ENCODE data around the gene VMP1. TPM values are rescaled to one million over a fixed set of nuclear protein-coding genes. Genes with fewer than 3 reads are reported as not detected.
A peak's percentile ranks its signal among the peaks of the same experiment; 100 is the strongest.

VMP1 gene
- total RNA-seq, 2 donors from 2014 or later: 175 to 203 TPM

- no peaks in the 10 kb centered on the region for H3K27me3 ChIP-seq (replicated peaks; ENCODE audit: insufficient read depth)
- no peaks in the 10 kb centered on the region for H3K9me3 ChIP-seq
- H3K27ac ChIP-seq: no peak overlapping the region
- DNase-seq (ENCODE audit: low spot score): no peak
- H3K4me1 ChIP-seq (replicated peaks): no peaks in the 10 kb centered on the region
- H3K4me3 ChIP-seq: no peak overlapping the region
- intact Hi-C loops (cut with DNase I): no loop called here
- TF ChIP-seq, protein P1, sequence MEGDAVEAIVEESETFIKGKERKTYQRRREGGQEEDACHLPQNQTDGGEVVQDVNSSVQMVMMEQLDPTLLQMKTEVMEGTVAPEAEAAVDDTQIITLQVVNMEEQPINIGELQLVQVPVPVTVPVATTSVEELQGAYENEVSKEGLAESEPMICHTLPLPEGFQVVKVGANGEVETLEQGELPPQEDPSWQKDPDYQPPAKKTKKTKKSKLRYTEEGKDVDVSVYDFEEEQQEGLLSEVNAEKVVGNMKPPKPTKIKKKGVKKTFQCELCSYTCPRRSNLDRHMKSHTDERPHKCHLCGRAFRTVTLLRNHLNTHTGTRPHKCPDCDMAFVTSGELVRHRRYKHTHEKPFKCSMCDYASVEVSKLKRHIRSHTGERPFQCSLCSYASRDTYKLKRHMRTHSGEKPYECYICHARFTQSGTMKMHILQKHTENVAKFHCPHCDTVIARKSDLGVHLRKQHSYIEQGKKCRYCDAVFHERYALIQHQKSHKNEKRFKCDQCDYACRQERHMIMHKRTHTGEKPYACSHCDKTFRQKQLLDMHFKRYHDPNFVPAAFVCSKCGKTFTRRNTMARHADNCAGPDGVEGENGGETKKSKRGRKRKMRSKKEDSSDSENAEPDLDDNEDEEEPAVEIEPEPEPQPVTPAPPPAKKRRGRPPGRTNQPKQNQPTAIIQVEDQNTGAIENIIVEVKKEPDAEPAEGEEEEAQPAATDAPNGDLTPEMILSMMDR (IDR thresholded peaks at IDR 0.05): no peak
- no peak for TF ChIP-seq POLR2AphosphoS5 (IDR thresholded peaks at IDR 0.05)
- TF ChIP-seq POLR2A (IDR thresholded peaks at IDR 0.05): no peak
- peaks cover 3 to 10% of the 10 kb centered on the region in 2 donors for H3K36me3 ChIP-seq
- WGBS: 77% methylated on average over 1 of the region's 1 CpG
Measured at GRCh38 chr17:59669944-59670343, 37.5 kb upstream of the VMP1 start.

DNA sequence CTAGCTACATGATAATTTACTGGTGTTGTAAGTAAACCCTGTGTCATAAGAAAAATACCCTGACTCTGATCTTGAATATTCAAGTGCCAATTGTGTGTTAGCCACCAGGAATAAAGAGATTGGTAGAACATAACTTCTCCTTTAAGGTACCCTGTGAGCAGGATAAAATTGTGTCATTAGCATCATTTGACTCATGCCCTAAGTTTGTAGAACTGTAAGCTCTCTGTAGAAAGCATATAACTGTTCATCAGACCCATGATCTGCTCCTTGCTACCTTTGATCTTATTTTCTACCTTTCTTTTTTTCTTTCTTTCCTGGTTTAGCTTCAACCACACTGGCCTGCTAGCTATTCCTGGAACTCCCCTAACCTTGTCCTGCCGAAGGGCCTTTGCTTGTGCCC is 36.1 kb upstream of the VMP1 start:
- Histone ChIP-seq H3K27me3 (replicated peaks; ENCODE audit: insufficient read depth) (no peaks in the 10 kb centered on the region), H3K27ac (no peak overlapping the region), H3K4me3 (no peak overlapping the region), H3K4me1 (replicated peaks) (no peaks in the 10 kb centered on the region), H3K9me3 (no peaks in the 10 kb centered on the region), H3K36me3 (peaks cover 0 to 4% of the 10 kb centered on the region in 2 donors)
- 94% methylated on average over 1 of the region's 1 CpG for WGBS
- DNase-seq (ENCODE audit: low spot score): no peak
- intact Hi-C loops (cut with DNase I): no loop called here
- TF ChIP-seq, protein P1 (IDR thresholded peaks at IDR 0.05): no peak
- TF ChIP-seq POLR2A (IDR thresholded peaks at IDR 0.05): no peak
- no peak for TF ChIP-seq POLR2AphosphoS5 (IDR thresholded peaks at IDR 0.05)

DNA sequence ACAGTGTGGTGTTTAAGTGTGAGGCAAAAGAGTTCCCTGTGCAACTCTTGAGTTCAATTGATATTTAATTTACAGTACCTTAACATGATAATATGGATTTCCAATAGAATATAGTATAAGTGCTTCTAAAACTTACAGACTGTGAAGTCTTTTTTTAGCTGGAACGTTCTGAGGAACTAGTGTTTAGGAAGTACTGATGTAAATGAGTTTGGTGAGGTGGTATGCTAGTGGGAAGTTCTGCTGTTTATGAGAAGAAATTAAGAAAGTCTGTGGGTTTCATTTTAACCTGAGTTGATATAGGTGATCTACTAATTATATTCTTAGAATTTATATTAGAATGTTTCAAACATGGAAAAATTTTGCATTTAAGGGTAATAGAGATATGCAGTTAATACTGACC is 32.2 kb upstream of the VMP1 start:
- H3K4me3 ChIP-seq: no peak overlapping the region
- H3K27me3 ChIP-seq (replicated peaks; ENCODE audit: insufficient read depth): no peaks in the 10 kb centered on the region
- DNase-seq (ENCODE audit: low spot score): no peak
- H3K4me1 ChIP-seq (replicated peaks): no peaks in the 10 kb centered on the region
- H3K27ac ChIP-seq: no peak overlapping the region
- TF ChIP-seq POLR2AphosphoS5 (IDR thresholded peaks at IDR 0.05): no peak
- no peak for TF ChIP-seq POLR2A (IDR thresholded peaks at IDR 0.05)
- TF ChIP-seq, protein P1 (IDR thresholded peaks at IDR 0.05): no peak
- intact Hi-C loops (cut with DNase I): no loop called here
- no peaks in the 10 kb centered on the region for H3K36me3 ChIP-seq
- WGBS: 73% methylated on average over 1 of the region's 1 CpG
- H3K9me3 ChIP-seq: no peaks in the 10 kb centered on the region

DNA sequence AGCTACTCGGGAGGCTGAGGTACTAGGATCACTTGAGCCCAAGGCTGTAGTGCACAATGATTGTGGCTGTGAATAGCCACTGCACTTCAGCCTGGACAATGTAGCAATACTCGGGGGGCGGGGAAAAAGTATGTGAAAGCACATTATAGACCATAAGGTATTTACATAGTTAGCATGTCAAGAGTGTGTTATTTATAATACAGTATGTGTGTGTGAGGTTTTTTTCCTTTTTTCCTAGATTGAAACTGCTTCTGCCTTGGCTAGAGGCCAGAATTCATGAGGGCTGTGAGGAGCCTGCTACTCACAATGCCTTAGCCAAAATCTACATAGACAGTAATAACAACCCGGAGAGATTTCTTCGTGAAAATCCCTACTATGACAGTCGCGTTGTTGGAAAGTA is 30.7 kb upstream of the VMP1 start:
- Histone ChIP-seq H3K4me1 (replicated peaks) (no peaks in the 10 kb centered on the region), H3K27ac (no peak overlapping the region), H3K9me3 (no peaks in the 10 kb centered on the region), H3K36me3 (peaks cover 3 to 7% of the 10 kb centered on the region in 2 donors), H3K27me3 (replicated peaks; ENCODE audit: insufficient read depth) (no peaks in the 10 kb centered on the region), H3K4me3 (no peak overlapping the region)
- TF ChIP-seq POLR2A (IDR thresholded peaks at IDR 0.05): no peak
- TF ChIP-seq POLR2AphosphoS5 (IDR thresholded peaks at IDR 0.05): no peak
- TF ChIP-seq, protein P1 (IDR thresholded peaks at IDR 0.05): no peak
- DNase-seq (ENCODE audit: low spot score): no peak
- intact Hi-C loops (cut with DNase I): no loop called here
- WGBS: 80% methylated on average over 7 of the region's 7 CpGs

- Histone ChIP-seq H3K27me3 (replicated peaks; ENCODE audit: insufficient read depth) (no peaks in the 10 kb centered on the region), H3K4me3 (no peak overlapping the region), H3K9me3 (no peaks in the 10 kb centered on the region), H3K36me3 (peaks cover 6 to 24% of the 10 kb centered on the region in 2 donors), H3K27ac (peak overlapping the region in 1 of 2 donors; percentile 3), H3K4me1 (replicated peaks) (no peaks in the 10 kb centered on the region)
- intact Hi-C loops (cut with DNase I): no loop called here
- no peak for DNase-seq (ENCODE audit: low spot score)
- TF ChIP-seq POLR2A (IDR thresholded peaks at IDR 0.05) (no peak), POLR2AphosphoS5 (IDR thresholded peaks at IDR 0.05) (peak; percentile 18)
- WGBS: 36% methylated on average over 2 of the region's 2 CpGs
Measured at GRCh38 chr17:59678918-59679317, 28.5 kb upstream of the VMP1 start.
